Measurements from ENCODE around the gene WASF1.

Gene WASF1

DNA sequence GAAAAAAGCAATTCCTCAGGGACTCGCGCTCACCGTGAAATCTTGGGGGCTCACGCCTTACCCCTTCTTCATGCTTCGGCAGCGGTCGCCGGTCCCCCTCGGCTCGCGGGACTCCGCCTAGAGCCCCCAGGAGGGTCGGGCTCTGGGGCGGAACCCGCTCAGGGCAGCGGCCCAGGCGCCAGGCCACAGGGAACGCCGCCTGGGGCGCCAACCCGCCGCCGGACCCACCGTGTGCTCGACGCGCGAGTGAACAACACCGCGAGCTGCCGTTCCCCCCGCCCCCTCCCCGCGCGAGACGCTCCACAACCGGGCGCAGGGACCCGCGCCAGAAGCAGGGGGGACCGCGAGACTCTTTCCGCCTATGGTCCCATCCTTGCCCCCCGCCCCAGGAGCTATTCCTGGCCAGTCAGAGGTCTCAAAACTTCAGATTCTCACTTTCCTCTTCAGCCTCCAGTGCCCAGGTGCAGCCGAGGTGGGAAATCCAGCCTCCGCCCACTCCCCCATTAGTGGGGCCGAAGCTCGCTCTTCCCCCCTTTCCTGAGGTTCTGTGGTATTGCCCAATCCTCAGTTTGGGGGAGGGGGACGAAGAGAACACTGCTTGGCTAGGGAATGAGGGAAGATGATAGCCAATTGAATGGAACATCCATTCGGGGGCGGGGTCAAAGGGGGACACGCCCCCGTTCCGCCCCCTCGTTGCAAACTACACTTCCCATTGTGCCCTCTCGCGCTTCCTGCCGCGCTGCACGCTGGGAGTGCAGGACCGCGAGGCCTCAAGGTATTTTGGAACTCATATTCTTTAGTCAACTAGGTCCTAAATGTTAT is at the start of gene WASF1:
TSS of gene WASF1 (minus strand) at position 265 of the 822 bp plus-strand sequence. CDS start 52,069 bp downstream, outside the sequence.
- DNase-seq, result peak; percentile 91

DNA sequence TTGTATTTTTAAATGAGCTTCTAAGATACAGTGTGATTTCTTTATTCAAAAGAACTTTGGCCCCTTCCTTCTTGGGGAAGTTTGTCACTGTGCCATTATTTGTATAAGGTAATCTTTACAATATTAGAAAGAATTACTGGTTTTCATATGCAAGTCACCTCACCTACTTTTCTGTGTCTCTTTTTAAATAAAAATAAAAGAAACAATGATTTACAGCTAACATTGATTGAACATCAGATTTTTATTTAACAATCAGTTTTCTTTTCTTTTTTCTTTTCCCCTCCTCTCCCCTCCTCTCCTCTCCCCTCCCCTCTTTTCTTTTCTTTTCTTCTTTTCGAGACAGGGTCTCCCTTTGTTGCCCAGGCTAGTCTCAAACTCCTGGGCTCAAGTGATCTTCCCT is 46.8 kb upstream of the WASF1 start:
- no peak for DNase-seq

DNA sequence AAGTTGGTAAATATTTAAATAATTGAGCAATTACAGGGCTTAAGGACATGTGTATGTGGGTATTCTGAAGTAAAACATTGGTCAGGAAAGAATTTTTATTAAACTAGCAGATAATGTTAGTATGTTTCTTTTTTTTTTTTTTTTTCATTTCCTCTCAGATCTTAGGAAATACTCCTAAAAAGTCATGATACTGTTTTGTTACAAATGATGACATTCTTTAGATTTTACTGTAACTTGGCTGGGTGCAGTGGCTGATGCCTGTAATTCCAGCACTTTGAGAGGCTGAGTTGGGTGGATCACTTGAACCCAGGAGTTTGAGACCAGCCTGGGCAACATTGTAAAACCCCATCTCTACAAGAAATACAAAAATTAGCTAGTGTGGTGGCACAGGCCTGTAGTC is 42.3 kb upstream of the WASF1 start:
- DNase-seq, result no peak

DNA sequence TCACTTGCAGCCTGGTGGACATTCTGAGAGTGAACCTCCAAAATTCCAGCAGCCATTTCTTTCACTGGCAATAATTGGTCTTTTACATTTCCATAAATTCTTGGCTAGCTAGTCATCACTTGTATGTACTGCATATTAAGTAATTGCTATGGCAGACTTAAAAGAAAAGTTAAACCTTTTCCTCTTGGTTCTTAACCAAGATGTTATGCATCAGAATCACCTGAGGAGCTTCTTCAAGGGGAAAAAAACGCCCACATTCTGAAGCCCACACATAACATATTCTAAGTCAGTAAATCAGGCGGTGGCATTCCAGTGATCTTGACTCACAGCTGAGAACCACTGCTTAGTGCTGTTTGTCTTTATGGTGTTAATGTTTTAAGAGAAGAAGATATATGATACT is 37.8 kb upstream of the WASF1 start:
- DNase-seq, result no peak

DNA sequence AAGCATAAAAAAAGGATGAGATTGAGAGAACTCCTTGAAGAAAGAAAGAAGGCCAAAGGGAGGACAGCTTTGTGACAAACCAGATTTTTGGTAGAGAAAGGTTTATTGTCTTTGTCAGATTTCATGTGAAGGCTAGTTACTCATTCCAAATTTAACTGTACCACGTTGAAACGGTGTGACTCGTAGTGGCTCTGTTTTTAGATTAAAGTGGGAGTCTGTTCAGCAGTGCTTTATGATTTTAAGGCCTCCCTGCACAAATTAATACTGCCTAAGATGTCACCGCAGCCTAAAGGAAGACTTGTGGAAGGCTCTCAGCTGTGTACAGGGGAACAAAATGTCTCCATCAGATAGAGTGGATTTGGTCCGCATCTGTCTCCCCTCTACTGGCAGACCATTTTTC is 36.7 kb upstream of the WASF1 start:
- no peak for DNase-seq

DNA sequence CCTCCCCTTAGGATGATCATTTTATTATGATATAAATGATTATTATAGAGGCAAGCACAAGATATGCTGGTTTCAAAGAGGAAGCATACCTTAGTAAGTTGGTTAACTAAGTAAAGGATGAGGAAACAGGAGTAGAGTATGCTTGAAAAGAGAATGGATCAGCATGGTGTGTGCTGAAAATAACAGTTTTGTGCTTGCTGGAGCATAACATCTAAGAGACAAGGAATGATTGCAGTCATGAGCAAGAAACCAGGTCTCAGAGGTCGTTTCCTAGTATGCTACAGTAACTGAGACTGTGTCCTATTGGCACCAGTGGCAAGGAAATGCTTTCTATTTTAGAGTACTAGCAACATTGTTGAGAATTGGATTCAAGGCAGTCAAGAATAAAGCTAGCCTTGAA is 34.9 kb upstream of the WASF1 start:
- no peak for DNase-seq

DNA sequence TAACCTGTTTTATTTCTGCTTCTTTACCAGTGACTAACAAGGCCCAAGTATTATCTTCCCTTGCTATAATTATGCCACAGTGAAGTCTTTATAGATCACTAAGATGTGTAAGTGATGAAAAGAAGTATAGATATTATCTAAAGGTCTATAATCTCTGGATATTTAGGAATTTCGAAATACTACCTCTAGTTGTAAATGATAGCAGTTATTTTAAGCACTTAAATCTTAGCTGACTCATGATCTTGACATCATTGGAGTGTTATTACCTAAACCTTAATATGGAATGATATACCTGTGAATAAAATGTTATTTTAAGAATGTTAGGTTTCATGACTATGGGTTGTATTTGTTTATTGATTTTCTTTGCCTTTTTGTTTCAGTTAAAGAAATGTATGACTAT is 32.3 kb upstream of the WASF1 start:
- DNase-seq, result no peak

DNA sequence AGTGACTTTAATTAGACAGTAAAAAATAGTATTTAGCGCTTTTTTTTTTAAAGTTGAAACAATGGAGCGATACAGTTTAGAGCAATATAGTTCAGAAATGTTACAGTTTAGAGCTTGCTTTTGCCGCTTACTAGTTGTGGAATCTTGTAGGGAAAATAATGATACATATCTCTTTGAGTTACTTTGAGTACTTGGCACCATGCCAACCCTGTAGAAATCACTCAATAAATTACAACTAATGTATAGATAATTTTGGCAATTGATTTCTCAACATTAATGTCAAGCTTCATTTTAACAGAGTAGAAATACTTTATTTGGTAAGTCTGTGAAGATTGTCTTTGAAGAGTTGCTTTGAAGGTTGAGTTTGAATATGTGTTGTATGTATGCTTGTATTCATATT is 28.2 kb upstream of the WASF1 start:
- no peak for DNase-seq

DNA sequence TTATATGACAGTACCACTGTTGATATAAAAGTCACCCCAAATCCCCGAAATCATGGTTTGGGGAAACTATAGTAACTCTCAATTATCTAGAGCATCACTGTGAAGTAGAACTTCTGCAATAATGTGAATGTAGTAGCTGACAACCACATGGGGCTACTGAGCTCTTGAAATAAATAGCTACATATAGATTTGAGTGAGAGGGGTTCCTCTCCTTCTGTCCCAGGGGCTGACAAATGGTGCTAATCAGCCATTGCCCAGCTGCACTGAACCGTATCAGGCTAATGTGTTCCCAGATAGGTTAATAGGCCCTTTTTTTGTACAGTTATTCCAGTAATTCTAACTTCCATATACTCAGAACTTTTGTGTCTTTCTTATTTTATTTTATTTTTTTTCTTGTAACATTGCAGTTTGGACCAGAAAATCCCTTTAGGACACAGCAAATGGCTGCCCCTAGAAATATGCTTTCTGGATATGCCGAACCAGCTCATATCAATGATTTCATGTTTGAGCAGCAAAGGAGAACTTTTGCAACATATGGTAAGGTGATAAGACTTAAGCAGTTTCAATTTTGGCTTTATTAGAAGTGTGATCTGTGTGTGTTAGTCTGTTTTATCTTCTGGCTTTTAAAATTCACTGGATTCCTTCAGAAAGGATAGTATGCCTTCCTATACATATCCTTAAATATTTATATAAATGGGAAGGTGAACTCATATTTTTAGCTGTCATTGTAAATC is 21.8 kb upstream of the WASF1 start:
- no peak for DNase-seq

DNA sequence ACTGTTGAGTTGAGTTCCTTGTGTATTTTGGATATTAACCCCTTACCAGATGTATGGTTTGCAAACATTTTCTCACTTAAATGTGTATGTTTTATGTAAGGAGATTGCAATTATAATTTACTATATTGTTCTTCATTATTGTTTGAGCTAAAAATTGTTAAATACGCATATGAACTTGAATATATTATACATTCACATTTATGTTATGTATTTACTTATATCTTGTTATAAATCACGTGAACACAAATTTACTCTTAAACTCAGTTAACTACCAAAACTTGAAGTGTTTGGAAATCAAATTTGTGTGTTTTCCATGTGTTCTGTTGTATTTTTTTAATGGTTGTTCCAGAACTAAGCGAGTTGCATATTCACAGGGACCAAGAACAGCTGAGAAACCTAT is 19.1 kb upstream of the WASF1 start:
- DNase-seq, result no peak

DNA sequence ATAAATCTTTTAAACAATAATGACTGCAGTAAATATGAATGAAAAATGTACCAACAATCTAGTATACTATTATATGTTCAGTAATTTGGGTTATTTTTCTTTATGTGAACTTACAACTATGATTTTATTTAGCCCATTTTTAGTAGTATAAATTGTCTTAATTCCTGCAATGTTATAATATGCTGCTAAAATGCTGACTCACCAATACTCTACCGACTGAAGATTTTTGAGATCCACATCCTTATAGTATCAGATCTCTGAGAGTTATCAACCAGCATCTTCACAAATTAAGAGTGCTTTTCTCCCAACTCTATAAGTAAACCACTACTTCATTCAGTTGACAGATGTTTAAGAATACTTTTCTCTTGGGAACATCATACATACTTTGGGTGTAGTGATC is 17.4 kb upstream of the WASF1 start:
- no peak for DNase-seq

DNA sequence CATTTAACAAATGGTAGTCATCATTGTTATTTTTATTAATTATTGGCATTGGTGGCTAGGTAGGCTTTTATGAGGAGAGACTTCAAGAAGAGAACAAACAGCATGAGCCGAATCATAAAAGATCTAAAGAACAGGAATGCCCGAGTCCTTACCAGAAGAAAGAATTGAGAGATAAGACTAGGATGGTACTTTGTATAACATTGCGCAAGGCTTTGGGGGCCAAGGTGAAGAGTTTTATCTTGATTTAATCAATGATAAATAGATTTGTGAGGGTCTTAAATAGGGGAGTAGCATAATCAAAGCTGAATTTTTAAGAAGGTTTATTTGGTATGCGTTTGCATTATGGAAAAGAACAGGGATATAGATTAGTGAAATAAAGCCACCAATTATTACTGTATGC is 16.2 kb upstream of the WASF1 start:
- DNase-seq, result no peak

DNA sequence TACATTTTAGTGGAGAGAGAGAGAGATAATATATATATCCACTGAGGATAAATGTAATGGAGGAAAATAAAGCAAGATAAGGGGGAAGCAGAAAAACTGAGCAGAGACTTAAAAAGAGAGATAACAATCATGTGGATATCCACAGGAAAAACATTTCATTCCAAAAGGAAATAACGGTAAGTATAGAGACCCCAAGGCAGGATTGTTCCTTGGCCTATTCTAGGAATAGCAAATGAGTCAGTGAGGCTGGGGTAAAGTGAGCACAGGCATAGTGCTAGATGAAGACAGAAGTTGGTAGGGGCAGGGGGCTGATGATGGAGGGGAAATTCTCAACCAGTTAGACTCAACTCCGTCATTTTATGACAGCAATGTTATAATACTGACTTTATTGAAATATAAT is 12.0 kb upstream of the WASF1 start:
- no peak for DNase-seq

DNA sequence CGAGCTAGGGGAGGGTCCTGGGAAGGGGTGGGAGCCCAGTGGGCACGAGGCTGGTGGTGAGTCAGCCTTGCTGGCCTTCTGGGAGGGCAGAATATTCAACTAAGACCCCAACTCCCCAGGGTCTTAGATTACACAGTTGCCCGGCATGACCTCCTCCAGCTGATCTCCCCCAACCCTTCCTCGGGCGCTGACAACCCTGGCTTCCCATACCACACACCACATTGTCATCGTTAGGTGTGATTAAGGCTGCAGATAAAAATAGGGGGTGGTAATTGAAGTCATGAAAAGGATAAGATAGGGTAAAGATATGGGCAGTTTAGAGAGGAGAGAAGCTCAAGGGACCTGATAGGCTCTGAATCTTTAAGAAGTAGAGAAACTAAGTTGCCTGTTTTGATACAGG is 11.3 kb upstream of the WASF1 start:
- no peak for DNase-seq

DNA sequence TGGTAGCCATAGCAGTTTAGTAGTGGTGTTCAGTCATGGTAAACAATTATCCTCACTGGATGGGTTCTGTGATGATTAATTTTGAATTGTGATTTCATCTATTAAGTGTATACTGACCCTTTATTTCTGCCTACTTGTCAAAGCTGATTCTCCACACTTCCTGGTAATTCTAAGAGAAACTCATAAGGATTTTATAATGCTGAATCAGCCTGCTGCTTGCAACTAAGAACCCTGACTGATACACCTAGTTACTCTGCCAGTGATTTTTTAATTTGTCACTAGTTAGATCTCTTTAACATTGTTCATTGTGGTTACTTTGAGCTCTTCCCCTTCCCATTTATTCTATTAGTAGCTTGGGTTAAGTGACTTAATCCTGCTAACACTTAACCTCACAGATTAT is 9.3 kb upstream of the WASF1 start:
- DNase-seq, result no peak

DNA sequence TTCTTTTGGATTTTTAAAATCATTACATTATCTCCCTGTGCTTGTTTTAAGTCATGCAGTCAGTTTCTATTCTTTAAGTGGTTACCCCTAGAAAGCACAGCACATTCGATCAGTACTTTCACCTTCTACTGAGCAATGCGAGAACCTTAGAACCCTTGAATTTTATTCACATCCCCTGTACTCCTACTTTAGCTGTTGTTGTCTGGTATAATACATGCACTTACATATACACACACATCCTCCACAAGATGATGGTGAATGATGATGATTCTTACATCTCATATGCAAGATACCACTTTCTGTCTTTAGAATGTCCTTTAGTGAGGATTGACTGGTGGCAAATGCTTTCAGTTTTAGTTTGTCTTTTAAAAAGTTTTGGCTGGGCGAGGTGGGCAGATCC is 6.4 kb upstream of the WASF1 start:
- DNase-seq, result no peak

DNA sequence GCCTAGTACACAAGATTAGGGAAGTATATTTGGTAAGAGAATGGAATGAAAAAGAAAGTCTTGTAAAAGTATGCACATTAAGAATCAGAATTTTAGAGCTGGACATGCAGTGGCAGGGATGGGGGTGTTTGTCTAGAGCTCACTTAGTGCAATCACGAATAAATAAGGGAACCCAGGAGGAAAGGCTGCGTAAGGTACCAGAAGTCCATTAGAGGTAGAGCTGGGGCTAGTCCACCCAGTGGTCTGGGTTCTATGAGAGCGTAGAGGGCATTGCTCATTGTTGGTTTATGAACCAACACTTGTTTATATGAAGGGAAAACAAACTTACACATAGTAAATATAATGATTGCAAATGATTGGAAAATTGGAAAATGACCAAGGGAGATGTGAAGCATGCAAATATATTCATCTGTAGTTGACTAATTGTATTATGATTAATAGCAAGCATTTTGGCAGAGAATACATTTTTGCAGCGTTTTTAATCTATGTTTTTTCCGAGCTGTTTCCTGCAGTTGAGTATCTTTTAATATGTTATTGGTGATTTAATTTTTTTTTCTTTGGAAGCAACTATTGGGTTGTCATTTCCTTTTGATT is 3.9 kb upstream of the WASF1 start:
- DNase-seq, result no peak

DNA sequence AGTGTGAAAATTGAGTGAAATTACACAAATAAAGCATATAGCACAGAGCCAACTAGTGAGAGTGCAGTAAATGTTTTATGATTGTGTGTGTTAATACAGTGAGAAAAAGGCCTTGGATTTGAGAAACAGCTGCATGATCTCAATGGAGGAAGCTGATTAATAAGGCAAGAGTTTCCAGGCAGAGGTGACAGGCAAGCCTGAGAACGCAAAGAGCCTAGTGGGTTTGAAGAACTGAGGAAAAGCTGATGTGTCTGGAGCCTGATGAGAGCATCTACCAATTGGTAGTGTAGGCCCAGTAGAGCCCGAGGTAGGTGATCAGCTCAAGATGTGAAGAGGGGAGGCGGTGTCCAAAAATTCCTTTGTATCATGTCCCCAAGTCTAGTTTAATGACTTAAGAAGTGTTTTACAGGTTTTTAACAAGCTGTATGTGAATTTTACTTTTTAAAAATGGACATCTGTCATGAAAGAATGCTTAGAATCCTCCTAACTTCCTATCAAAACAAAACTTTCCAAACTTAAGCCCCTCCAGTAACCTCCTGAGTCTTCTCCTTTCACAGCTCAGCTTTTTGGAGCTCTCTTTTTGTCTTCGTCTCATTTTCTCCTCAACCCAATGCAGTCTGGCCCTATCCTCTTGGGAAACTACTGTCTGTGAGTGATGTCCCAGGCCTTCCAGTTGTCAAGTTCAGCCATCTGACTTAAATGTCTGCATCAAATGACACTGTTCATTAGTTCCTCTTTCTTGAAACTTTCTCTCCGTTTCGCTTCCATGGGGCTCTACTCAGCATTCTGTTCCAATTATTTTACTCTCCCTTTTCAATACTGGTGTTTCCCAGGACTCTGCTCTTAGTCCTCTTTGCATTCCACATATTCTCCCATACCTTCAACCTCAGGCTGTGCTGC is 1.9 kb upstream of the WASF1 start:
- DNase-seq, result no peak

DNA sequence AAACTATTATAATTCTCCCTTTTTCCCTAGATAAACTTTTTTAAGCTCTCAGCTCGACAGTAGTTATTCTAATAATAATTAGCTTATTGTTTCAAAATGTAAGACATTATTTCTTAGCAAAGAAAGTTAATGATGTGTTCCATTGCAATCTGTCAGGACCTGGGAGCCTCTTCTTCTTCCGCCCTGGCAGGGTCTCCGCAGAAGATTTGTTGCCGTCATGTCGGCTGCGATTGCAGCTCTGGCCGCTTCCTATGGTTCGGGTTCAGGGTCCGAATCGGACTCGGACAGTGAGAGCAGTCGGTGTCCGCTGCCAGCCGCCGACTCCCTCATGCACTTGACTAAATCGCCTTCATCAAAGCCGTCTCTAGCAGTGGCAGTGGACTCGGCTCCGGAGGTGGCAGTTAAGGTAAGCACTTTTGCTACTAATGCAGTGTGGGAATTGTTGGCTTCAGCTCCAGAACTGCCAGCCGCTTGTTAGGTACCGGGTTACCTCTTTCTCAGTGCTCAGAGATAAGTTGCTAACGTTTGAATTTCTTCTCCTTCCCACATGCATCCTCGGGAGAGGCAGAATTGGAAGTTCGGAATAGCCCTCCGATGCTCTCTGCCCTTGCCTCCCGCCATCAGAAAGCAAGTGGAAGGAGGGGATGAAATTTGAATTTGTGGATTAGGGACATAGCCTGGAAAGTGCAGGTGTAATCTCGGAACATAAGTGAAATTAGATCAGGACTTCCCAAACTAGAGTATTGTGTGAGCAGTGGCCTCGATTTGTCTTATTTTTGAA is 948 bp upstream of the WASF1 start, which contains the start of gene CDC40:
TSS of gene CDC40 (plus strand) at position 200 of the 781 bp plus-strand sequence. CDS start at position 218, 18 bp downstream.
- no peak for DNase-seq

DNA sequence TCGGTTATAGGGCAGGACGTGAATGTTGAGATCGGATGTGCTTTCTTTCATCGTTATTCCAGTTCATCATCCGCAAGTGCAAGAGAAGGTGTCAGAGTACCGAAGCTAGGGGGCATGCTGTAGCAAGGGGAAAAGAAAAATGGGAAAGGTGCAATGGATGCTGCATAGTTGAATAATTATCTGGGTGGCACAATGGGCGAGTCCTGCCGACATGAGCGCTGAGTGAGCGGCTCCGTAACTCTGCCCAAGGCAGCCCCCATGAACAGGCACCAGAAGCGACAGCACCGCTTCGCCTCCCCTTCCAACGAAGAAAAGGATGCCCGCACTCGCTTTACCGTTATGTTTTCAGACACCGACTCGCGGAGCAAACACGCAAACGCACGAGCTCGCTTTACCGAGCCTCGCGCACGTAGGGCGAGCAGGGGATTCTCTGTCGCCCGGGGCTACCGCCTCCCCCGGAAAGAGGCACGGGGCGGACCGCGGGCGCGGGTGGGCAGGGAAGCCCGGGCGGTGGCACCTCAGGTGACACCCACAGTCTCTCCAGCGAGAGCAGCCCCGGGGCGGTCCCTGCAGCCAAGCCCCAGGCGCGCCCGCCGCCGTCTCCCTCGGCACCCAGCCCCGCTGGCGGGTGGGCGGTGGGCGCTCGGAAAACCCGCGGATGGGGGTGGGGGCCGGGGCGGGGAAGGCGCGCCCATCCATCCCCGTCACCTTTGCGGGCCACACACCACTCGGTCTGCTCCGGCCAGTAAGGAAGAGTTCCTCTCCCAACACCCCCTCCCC is 654 bp downstream of the WASF1 start:
- peak; percentile 61 for DNase-seq

DNA sequence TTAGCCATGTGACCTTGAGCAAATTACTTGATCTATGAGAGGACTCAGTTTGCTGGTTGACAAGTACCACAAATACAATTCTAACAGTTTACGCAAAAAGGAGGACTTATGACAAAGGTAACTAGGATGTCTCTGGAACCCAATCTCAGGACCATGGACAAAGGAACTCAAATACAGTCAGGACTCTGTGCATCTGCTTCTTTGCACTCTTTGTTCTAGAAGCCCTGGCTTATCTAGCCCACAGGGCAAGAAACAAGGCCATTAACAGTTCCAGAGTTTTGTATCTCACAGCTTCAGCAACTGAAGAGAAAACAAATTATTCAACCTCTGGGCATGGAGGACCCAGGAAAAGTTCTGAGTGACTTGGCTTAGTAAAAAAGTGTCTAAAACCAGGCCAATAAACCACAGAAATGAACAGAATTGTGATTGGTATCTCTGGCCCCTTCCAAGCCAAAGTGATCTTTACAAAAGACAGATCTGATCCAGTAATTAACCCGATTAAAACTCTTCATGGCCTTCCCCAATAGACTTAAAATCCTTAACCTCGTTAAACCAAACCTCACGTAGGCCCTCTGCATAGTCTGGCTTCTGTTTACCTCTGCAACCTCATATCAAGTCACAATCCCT is 5.9 kb downstream of the WASF1 start:
- DNase-seq, result no peak

All from CD4-positive, alpha-beta T cell treated with Interleukin-4 for 4 hours (primary cell).